B cell (primary cell): Measurements from ENCODE around the gene CBL.

Source experiments
- EZH2 ChIP-seq: IDR thresholded peaks from 2 replicates; pipeline ENCODE4 v1.6.1; 2012; ENCODE audit warnings: borderline replicate concordance, low read depth, mild to moderate bottlenecking, moderate library complexity, low read length; ENCODE audit not compliant: insufficient read depth, poor library complexity, severe bottlenecking
- TF ChIP-seq, protein P1 (sequence below): fragments of 200-600 bp; IDR thresholded peaks from one replicate; pipeline ENCODE4 v1.8.0; 2022; ENCODE audit warnings: antibody characterized with exemption, mild to moderate bottlenecking

- TF ChIP-seq, protein P1, sequence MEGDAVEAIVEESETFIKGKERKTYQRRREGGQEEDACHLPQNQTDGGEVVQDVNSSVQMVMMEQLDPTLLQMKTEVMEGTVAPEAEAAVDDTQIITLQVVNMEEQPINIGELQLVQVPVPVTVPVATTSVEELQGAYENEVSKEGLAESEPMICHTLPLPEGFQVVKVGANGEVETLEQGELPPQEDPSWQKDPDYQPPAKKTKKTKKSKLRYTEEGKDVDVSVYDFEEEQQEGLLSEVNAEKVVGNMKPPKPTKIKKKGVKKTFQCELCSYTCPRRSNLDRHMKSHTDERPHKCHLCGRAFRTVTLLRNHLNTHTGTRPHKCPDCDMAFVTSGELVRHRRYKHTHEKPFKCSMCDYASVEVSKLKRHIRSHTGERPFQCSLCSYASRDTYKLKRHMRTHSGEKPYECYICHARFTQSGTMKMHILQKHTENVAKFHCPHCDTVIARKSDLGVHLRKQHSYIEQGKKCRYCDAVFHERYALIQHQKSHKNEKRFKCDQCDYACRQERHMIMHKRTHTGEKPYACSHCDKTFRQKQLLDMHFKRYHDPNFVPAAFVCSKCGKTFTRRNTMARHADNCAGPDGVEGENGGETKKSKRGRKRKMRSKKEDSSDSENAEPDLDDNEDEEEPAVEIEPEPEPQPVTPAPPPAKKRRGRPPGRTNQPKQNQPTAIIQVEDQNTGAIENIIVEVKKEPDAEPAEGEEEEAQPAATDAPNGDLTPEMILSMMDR, result no peak
- no peak for TF ChIP-seq EZH2
Measured at GRCh38 chr11:119324189-119324588, 118.0 kb downstream of the CBL start.
